ENCODE results near the gene CRNKL1.
"Not testable (repeated sequence)": the region's sequence is repeated elsewhere in the genome, so short reads cannot be mapped to it uniquely, and the experiment has no call there.

The CRNKL1 gene

GRCh38 chr20:20012541-20012940 is 39.7 kb downstream of the CRNKL1 start:
- DNase-seq (ENCODE audit: low read depth, low spot score): no peak
- no peak overlapping the region for H3K27ac ChIP-seq

DNA sequence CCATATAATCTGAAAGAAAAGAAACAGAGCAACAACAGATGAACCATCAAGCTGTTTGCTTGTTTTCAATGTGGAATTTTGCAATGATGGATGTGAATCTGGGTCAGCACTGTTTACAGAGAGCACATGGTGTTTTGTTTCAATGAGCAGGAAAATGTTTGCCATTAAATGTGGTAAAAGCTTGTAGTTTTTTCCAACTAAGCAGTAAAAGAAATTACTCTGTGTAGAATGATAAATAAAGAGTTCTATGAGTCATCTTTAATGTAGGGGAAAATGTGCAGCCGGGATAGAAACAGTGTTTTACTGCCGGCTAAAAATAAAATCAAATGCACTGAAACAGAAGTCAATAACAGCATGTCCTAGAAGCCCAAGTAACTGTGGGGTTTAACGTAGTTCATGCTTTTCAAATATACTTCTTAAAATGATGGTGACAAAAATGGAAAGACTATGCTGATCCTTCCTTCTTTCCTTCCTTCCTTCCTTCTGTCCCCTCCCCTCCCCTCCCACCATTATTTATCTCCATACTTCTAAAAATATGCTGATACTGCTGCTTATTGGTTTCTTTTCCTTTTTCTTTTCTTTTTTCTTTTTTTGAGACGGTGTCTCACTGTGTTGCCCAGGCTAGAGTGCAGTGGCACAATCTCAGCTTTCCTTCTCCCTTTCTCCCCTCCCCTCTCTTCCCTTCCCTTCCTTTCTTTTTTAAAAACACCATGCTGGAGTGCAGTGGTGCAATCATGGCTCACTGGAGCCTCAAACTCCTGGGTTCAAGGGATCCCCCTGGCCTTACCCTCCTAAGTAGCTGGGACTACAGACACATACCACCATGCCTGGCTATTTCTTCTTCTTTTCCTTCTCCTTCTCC is 41.4 kb downstream of the CRNKL1 start:
- no peak overlapping the region for H3K27ac ChIP-seq
- DNase-seq (ENCODE audit: low read depth, low spot score): no peak

DNA sequence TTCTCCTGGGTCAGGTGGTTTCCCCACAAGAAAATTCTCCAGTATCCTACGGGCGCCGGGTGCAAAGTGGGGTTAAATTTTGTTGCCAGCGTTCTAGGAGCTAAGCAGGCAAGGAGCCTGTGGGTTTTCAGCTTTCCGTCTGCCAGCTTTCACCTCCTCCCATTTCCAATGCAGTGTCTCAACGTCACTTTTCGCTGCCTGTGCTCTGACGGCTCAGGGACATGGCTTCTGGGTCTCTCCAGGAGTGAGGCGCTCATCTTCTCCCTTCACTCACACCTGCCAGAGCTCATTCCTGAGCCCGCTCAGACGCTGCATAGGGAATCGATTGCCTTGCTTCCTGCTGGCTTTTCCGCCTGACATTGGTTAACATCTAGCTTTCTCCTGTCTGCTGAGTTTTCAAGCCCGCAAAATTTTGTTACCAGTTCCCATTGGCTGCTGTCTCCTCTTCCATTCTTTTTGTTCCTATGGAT is 42.4 kb downstream of the CRNKL1 start:
- no peak overlapping the region for H3K27ac ChIP-seq
- DNase-seq (ENCODE audit: low read depth, low spot score): no peak

- no peak for DNase-seq (ENCODE audit: low read depth, low spot score)
- no peak overlapping the region for H3K27ac ChIP-seq
Measured at GRCh38 chr20:20005342-20005741, 46.9 kb downstream of the CRNKL1 start.

DNA sequence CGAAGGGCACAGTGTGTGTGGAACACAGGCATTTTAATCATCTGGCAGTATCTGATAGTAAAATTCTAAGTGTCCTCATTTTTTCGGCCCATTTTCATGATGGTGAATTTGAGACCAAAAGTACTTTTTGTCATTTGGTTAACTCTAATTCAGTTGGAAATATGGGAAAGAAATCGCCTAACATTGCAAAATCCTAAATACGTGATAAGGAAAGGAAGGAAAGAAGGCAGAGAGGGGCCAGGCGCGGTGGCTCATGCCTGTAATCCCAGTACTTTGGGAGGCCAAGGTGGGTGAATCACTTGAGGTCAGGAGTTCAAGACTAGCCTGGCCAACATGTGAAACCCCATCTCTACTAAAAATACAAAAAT is 48.3 kb downstream of the CRNKL1 start:
- DNase-seq (ENCODE audit: low read depth, low spot score): not testable (repeated sequence)
- peak overlapping the region; percentile 12 for H3K27ac ChIP-seq

DNA sequence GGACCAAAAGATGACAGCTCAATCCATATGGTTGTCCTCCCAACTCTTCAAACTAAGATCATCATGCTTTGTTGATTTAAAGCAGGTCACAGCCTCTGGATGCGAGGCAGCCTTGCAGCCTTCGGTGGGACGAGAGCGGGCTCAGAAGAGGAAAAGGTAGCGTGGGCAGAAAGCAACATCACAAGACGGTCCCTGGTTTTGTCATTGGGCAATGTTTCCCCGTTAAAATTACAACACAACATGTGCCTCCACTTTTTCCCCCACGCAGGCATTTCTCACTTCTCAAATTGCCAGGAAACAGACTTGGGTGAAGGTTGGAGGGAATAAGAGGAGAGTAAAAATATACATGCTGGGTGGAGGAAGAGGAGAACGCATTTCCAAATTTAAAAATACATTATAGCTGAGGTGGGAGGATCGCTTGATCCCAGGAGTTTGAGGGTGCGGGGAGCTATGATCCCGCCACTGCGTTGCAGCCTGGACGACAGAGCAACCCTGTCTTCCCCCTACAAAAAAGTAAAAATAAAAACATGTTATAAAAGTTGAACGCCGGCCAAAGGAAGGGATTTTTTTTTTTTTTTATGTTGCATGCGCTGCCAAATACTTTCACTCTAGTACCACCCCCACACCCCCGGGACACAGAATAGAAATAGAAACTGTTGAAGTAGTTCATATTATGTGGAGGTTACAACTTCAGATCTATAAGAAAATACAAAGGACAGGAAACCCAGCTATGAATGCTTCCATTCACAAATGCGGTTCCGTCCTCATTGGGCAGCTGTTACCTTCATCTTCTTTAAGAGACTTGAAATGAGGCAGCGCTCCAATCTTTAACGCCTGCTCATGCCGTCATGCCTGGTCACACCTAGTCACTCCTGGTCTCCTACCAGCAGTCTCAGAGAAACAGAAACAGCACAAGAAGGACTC is 49.0 kb downstream of the CRNKL1 start:
- no peak for DNase-seq (ENCODE audit: low read depth, low spot score)
- H3K27ac ChIP-seq: peak overlapping the region; percentile 12

GRCh38 chr20:20002101-20002998 is 49.9 kb downstream of the CRNKL1 start:
- DNase-seq (ENCODE audit: low read depth, low spot score): no peak
- no peak overlapping the region for H3K27ac ChIP-seq

DNA sequence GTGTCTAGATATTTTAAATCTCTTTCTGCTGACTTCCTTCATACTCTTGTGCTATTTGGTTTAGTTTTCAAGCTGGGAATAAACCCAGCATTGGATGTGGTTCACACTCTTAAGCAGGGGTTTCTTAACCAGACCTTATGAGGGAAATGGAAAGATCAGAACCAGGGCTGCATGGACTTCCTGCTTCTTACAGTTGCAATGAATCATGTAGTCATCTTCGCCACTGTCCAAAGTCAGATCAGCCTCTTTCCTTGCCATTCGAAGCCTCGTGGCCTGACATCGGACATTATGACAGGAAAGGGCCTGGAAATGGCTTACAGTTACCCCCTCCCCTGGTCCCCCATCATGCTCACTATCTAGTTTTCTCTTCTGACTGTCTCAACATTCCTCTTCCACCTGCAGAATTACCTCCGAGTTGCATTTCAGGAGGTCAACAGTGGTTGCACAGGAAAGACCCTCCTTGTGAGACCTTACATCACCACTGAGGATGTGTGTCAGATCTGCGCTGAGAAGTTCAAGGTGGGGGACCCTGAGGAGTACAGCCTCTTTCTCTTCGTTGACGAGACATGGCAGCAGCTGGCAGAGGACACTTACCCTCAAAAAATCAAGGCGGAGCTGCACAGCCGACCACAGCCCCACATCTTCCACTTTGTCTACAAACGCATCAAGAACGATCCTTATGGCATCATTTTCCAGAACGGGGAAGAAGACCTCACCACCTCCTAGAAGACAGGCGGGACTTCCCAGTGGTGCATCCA is 51.9 kb downstream of the CRNKL1 start:
- no peak for DNase-seq (ENCODE audit: low read depth, low spot score)
- no peak overlapping the region for H3K27ac ChIP-seq

DNA sequence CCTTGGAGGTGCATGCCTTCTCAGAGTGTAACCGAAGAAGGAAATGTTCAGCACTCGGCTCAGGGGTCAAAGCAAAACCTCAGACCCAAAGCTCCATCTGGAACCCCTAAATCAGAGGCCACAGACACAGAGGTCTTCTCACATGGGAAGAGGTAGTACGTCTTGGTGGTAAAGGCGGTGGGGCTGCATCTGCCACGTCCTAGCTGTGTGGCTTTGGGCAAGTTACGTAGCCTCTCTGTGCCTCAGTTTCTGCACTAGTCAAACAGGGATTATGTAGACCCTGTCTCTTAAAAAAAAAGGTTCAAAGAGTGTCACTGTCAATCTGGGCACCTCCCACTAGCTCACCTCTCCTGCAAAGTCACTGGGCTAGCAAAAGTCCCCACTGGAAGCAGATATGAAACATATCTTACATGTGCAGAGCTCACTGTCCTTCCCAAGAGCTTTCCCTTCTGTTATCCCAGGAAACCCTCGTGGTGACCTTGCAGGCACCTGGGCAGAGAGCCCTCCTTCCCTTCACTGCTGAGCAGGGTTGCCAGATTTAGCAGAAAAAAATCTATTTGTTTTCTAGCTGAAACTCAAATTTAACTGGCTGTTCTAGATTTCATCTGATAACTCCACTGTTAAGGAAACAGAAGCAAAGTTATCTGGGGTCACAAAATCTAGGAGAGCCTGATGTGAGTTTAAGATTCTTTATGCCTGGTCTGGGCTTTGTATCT is 53.1 kb downstream of the CRNKL1 start:
- no peak overlapping the region for H3K27ac ChIP-seq
- no peak for DNase-seq (ENCODE audit: low read depth, low spot score)

- peak overlapping the region; percentile 6 for H3K27ac ChIP-seq
- DNase-seq (ENCODE audit: low read depth, low spot score): no peak
Measured at GRCh38 chr20:19996917-19997316, 55.3 kb downstream of the CRNKL1 start.

DNA sequence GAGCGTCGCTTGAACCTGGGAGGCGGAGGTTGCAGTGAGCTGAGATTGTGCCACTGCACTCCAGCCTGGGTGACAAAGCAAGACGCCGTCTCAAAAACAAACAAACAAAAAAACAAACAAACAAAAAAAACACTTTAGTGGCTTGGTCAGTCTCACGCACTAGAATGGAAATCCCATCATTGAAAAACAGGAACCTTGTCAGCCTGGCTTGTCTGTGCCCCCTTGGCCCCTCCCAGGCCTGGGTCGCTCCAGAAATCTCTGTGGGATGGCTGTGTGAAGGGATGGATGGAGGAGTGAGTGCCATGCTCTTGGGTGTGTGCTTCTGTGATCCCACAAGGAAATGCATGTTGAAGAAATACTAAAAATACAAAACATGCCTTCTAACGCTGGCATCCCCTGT is 56.0 kb downstream of the CRNKL1 start:
- no peak for DNase-seq (ENCODE audit: low read depth, low spot score)
- H3K27ac ChIP-seq: no peak overlapping the region

- peak overlapping the region; percentile 98 for H3K27ac ChIP-seq
- DNase-seq (ENCODE audit: low read depth, low spot score): no peak
Measured at GRCh38 chr20:19995220-19995863, 56.9 kb downstream of the CRNKL1 start.

GRCh38 chr20:19993958-19994669 is 58.2 kb downstream of the CRNKL1 start:
- H3K27ac ChIP-seq: peak overlapping the region; percentile 98
- peak; percentile 68 for DNase-seq (ENCODE audit: low read depth, low spot score)

DNA sequence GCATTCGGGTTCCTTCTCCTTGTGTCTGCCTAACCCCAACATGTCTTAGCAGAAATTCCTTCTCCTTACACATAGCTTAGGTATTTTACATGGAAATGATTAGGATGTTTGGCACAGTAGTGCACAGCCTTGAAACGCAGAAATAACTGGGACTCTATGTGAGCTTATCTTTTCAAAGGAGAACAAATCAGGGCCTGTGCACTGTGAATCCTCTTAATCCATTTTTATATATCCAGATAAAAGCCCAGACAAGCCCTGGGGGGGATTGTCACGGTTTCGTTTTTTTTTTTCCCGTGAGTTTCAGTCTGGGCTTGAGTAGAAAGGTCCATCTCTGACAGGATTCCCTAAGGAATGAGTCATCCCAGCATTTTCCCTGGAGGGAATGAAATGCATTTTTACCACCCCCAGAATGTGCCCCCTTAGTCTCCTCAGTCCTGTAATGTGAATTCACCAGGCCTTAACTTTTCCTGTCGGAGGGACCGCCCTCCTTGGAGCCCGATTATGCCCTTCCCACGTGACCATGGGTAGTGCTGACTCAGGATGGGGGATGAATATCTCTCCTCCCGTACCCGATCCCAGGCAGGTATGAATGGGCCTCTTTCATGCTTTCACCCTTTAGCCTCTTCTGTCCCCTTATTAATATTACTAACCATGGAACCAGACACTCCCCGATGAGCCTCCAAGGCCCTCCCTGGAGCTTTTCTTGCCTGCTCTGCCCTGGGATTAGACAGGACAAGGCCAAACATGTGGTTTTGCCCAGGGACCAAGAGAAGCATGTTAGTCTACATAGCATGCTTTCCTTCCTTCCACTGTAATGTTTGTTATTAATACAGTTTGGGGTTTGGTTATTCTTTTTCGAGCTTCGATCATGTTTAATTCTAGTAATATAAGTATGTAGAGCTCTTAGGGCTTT is 59.0 kb downstream of the CRNKL1 start:
- peak; percentile 73 for DNase-seq (ENCODE audit: low read depth, low spot score)
- H3K27ac ChIP-seq: peak overlapping the region; percentile 98

- DNase-seq (ENCODE audit: low read depth, low spot score): no peak
- H3K27ac ChIP-seq: peak overlapping the region; percentile 98
Measured at GRCh38 chr20:19991854-19992253, 60.4 kb downstream of the CRNKL1 start.

- peak overlapping the region; percentile 98 for H3K27ac ChIP-seq
- no peak for DNase-seq (ENCODE audit: low read depth, low spot score)
Measured at GRCh38 chr20:19991308-19991707, 61.0 kb downstream of the CRNKL1 start.

DNA sequence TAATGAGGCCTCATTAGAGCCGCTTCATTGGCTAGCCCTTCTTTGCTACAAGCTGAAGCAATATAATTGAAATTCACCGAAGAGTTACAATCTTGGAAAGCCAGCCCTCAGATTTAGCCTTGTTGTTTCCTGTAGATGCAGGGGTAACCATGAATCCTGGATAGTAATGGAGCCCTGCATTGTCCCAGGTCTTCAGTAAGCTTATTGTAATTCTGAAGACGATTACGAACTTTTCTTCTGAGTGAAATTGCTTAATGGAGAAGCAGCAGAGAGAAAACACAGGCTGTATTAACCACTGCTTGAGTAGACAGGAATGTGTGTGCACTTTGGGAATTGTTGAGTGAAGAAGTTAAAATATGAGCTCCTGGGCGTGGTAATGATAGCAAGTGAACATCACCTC is 61.4 kb downstream of the CRNKL1 start:
- no peak for DNase-seq (ENCODE audit: low read depth, low spot score)

More for the DNA sequence above, 61.4 kb downstream of the CRNKL1 start:
- H3K27ac ChIP-seq: peak overlapping the region; percentile 98
